HepG2 (cell line): ENCODE results near the gene SCN7A. TPM values are rescaled to one million over a fixed set of nuclear protein-coding genes. Genes with fewer than 3 reads are reported as not detected.
A peak's percentile ranks its signal among the peaks of the same experiment; 100 is the strongest.

ENCODE experiments used
- CHD4 ChIP-seq: fragments of 200-600 bp; sonication (generic); IDR thresholded peaks from 2 replicates; pipeline ENCODE4 v1.7.0; 2017; ENCODE audit warnings: mild to moderate bottlenecking, low read length, borderline replicate concordance
- ELF3 ChIP-seq: IDR thresholded peaks from 2 replicates; pipeline ENCODE4 v1.6.1; 2016; ENCODE audit warnings: missing genetic modification reagents, missing compliant biosample characterization
- FOSL1 ChIP-seq: sonication (generic); formaldehyde crosslinking; IDR thresholded peaks from 2 replicates; pipeline ENCODE4 v1.9.0; 2021; ENCODE audit warnings: missing genetic modification reagents, borderline replicate concordance
- FOXC1 ChIP-seq: sonication (generic); formaldehyde crosslinking; IDR thresholded peaks from 2 replicates; pipeline ENCODE4 v1.8.0; 2022; ENCODE audit warnings: mild to moderate bottlenecking, missing genetic modification reagents, borderline replicate concordance
- KAT8 ChIP-seq: IDR thresholded peaks from 2 replicates; pipeline ENCODE4 v1.6.1; 2016; ENCODE audit warnings: missing genetic modification reagents, missing compliant biosample characterization
- PAWR ChIP-seq: sonication (generic); formaldehyde crosslinking; IDR thresholded peaks from 2 replicates; pipeline ENCODE4 v1.4.0; 2020; ENCODE audit warnings: missing genetic modification reagents, mild to moderate bottlenecking, borderline replicate concordance
- PHB2 ChIP-seq: fragments of 450-650 bp; IDR thresholded peaks from 2 replicates; pipeline ENCODE4 v1.6.1; 2018; ENCODE audit not compliant: partially characterized antibody
- RNF2 ChIP-seq: fragments of 450-650 bp; conservative IDR thresholded peaks from 2 replicates; pipeline ENCODE4 v1.6.1; 2016; ENCODE audit warnings: low read depth
- TCF12 ChIP-seq, 2 experiments: fragments of 450-650 bp in 1 of 2; sonication (generic) in 1 of 2; formaldehyde crosslinking in 1 of 2; IDR thresholded peaks; 2 replicates each; pipeline versions ENCODE4 v1.6.1 to v1.8.0; 2017 to 2022; ENCODE audit warnings: antibody characterized with exemption in 1 of 2, mild to moderate bottlenecking in 1 of 2, missing genetic modification reagents in 1 of 2, moderate library complexity in 1 of 2
- ZNF446 ChIP-seq: sonication (generic); formaldehyde crosslinking; IDR thresholded peaks from 2 replicates; pipeline ENCODE4 v1.5.0; 2020; ENCODE audit warnings: mild to moderate bottlenecking, missing genetic modification reagents
- ZNF83 ChIP-seq: sonication (generic); formaldehyde crosslinking; IDR thresholded peaks from 2 replicates; pipeline ENCODE4 v1.4.0; 2020; ENCODE audit warnings: missing genetic modification reagents, mild to moderate bottlenecking, borderline replicate concordance
- polyA plus RNA-seq, 8 experiments: library from polyadenylated mRNA; depleted of rRNA in 3 of 8; stranded (reverse) in 7 of 8; unstranded in 1 of 8; fragments of >200 nt; fragmentation: Illumina TruSeq in 4 of 8; extraction: Trizol in 4 of 8; gene quantifications; 2 replicates each; pipeline versions ENCODE4 v1.2.1 to v1.2.3, GENCODE V29; 2011 to 2016; ENCODE audit warnings: low read depth in 4 of 8, missing spikeins in 1 of 8, mixed read lengths in 1 of 8; ENCODE audit not compliant: insufficient read depth in 1 of 8
- total RNA-seq, 5 experiments: library from RNA; depleted of rRNA; stranded (reverse); fragments of >200 nt; fragmentation: Illumina TruSeq; extraction: Trizol; gene quantifications; 2 replicates each; pipeline ENCODE4 v1.2.3, GENCODE V29; 2016; ENCODE audit warnings: low read depth in 1 of 5
- TF ChIP-seq, protein P1 (sequence below): sonication (generic); formaldehyde crosslinking; IDR thresholded peaks from 2 replicates; pipeline ENCODE4 v1.4.0; 2020; ENCODE audit warnings: low read depth, mild to moderate bottlenecking, missing genetic modification reagents
- TF ChIP-seq, protein P2 (sequence below): sonication (generic); formaldehyde crosslinking; IDR thresholded peaks from 2 replicates; pipeline ENCODE4 v1.4.0; 2020; ENCODE audit warnings: mild to moderate bottlenecking, missing genetic modification reagents, borderline replicate concordance
- TF ChIP-seq, protein P3 (sequence below): sonication (generic); formaldehyde crosslinking; IDR thresholded peaks from 2 replicates; pipeline ENCODE4 v1.5.0; 2020; ENCODE audit warnings: mild to moderate bottlenecking, missing genetic modification reagents, borderline replicate concordance

Gene SCN7A
- total and polyA plus RNA-seq, 2 of the 13 experiments (the other 11 are each of a cell fraction or from before 2014, with no cell fraction given), result 0.01 TPM; not detected in 1

DNA sequence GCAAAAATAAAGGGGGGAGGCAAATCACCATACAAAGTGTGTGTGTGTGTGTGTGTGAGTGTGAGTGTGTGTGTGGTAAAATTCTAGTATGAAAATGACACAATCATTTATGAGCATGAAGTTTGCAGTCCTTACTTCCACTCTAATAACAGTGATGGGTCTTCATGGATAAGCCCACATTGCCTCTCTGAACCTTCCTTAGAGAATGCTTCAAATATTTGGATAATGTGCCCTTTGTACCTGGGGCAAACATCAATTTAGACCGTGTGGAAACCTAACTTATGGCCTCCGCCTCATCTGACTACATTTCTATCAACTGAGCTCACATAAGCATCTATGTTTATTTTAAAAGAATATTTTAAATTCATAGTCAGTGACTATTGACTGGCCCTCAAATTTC, 122.0 kb downstream of the SCN7A start (continued):
- TF ChIP-seq ELF3 (CRISPR knock-in tag) (peak; percentile 60; the same call in 1 of the 2 replicates), PHB2 (no peak), FOSL1 (no peak), KAT8 (peak; percentile 70), PAWR (no peak), TCF12 (IDR thresholded peaks at IDR 0.05) (no peak), TCF12 (CRISPR knock-in tag; IDR thresholded peaks at IDR 0.05) (no peak), ZNF83 (CRISPR knock-in tag) (no peak), CHD4 (no peak; the same call in 1 of the 2 replicates), RNF2 (no peak), FOXC1 (CRISPR knock-in tag) (no peak), ZNF446 (CRISPR knock-in tag) (no peak)
- TF ChIP-seq, protein P1, sequence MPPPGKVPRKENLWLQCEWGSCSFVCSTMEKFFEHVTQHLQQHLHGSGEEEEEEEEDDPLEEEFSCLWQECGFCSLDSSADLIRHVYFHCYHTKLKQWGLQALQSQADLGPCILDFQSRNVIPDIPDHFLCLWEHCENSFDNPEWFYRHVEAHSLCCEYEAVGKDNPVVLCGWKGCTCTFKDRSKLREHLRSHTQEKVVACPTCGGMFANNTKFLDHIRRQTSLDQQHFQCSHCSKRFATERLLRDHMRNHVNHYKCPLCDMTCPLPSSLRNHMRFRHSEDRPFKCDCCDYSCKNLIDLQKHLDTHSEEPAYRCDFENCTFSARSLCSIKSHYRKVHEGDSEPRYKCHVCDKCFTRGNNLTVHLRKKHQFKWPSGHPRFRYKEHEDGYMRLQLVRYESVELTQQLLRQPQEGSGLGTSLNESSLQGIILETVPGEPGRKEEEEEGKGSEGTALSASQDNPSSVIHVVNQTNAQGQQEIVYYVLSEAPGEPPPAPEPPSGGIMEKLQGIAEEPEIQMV (CRISPR knock-in tag), result no peak
- TF ChIP-seq, protein P2, sequence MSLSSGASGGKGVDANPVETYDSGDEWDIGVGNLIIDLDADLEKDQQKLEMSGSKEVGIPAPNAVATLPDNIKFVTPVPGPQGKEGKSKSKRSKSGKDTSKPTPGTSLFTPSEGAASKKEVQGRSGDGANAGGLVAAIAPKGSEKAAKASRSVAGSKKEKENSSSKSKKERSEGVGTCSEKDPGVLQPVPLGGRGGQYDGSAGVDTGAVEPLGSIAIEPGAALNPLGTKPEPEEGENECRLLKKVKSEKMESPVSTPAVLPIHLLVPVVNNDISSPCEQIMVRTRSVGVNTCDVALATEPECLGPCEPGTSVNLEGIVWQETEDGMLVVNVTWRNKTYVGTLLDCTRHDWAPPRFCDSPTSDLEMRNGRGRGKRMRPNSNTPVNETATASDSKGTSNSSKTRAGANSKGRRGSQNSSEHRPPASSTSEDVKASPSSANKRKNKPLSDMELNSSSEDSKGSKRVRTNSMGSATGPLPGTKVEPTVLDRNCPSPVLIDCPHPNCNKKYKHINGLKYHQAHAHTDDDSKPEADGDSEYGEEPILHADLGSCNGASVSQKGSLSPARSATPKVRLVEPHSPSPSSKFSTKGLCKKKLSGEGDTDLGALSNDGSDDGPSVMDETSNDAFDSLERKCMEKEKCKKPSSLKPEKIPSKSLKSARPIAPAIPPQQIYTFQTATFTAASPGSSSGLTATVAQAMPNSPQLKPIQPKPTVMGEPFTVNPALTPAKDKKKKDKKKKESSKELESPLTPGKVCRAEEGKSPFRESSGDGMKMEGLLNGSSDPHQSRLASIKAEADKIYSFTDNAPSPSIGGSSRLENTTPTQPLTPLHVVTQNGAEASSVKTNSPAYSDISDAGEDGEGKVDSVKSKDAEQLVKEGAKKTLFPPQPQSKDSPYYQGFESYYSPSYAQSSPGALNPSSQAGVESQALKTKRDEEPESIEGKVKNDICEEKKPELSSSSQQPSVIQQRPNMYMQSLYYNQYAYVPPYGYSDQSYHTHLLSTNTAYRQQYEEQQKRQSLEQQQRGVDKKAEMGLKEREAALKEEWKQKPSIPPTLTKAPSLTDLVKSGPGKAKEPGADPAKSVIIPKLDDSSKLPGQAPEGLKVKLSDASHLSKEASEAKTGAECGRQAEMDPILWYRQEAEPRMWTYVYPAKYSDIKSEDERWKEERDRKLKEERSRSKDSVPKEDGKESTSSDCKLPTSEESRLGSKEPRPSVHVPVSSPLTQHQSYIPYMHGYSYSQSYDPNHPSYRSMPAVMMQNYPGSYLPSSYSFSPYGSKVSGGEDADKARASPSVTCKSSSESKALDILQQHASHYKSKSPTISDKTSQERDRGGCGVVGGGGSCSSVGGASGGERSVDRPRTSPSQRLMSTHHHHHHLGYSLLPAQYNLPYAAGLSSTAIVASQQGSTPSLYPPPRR (CRISPR knock-in tag), result no peak
- TF ChIP-seq, protein P3, sequence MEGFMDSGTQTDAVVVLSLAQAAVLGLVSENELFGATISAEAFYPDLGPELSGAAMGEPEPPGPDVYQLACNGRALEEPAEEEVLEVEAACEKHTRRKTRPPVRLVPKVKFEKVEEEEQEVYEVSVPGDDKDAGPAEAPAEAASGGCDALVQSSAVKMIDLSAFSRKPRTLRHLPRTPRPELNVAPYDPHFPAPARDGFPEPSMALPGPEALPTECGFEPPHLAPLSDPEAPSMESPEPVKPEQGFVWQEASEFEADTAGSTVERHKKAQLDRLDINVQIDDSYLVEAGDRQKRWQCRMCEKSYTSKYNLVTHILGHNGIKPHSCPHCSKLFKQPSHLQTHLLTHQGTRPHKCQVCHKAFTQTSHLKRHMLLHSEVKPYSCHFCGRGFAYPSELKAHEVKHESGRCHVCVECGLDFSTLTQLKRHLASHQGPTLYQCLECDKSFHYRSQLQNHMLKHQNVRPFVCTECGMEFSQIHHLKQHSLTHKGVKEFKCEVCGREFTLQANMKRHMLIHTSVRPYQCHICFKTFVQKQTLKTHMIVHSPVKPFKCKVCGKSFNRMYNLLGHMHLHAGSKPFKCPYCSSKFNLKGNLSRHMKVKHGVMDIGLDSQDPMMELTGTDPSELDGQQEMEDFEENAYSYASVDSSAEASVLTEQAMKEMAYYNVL (CRISPR knock-in tag), result peak; percentile 51; the same call in 1 of the 2 replicates
